ENCODE results near the gene SPAG5.

DNA sequence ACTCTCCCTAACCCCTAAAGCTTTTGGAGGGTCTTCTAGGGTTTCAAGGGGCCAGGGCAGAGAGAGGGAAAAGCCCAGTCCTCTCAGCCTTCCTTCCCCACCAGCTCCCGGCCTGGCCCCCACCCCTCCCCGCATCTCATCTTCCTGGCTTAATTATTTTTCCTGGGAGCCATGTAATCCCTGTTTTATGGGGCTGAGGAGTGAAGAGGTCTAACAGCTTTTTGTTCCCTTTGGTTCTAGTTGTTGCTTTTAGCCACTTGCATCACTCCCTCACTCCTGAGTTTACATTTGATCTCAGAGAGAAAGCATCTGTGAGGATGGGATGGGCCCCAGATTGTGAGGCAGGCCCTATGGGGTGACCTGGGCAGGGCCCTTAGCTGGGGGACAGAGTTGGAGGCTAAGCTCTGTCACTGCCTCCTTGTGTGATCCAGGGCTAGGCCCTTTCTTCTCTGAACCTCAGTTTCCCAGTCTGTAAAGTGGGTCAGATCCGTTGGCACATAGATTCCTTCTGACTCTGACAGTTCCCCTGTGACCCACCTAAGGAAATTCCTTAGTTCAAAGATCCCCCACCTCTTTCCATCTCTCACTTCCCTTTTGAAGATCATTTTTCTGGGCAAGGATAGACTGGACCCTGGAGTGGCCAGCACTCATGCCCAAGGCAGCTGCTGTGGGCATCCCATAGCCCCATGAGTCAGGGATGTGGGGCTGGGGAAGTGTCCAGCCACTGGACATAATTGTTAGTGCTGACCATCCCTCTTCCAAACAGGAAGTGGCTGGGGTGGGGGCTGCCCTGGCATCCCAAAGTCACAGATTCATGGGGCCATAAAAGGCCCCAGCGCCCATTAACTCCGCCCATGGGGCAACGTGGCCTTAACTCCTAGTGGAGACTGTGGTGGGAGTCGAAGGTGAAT, 66.5 kb downstream of the SPAG5 start:
- TF ChIP-seq EZH2 (IDR thresholded peaks at IDR 0.05) = no peak
- TF ChIP-seq, protein P1, sequence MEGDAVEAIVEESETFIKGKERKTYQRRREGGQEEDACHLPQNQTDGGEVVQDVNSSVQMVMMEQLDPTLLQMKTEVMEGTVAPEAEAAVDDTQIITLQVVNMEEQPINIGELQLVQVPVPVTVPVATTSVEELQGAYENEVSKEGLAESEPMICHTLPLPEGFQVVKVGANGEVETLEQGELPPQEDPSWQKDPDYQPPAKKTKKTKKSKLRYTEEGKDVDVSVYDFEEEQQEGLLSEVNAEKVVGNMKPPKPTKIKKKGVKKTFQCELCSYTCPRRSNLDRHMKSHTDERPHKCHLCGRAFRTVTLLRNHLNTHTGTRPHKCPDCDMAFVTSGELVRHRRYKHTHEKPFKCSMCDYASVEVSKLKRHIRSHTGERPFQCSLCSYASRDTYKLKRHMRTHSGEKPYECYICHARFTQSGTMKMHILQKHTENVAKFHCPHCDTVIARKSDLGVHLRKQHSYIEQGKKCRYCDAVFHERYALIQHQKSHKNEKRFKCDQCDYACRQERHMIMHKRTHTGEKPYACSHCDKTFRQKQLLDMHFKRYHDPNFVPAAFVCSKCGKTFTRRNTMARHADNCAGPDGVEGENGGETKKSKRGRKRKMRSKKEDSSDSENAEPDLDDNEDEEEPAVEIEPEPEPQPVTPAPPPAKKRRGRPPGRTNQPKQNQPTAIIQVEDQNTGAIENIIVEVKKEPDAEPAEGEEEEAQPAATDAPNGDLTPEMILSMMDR (IDR thresholded peaks at IDR 0.05) = no peak
